OCI-LY1 (cell line): ENCODE measurements around the gene DAAM2.

Experiments
- EZH2 ChIP-seq: fragments of 200-600 bp; sonication (generic), shearing (Covaris generic); IDR thresholded peaks from 2 replicates; pipeline ENCODE4 v1.8.0; 2017; ENCODE audit warnings: borderline replicate concordance, mixed run types, mild to moderate bottlenecking, antibody characterized with exemption, low read length, moderate library complexity, mixed read lengths
- TF ChIP-seq, protein P1 (sequence below): fragments of 200-600 bp; sonication (generic), shearing (Covaris generic); IDR thresholded peaks from 2 replicates; pipeline ENCODE4 v1.5.1; 2017; ENCODE audit warnings: mild to moderate bottlenecking, antibody characterized with exemption, low read length, moderate library complexity, mixed read lengths

DNA sequence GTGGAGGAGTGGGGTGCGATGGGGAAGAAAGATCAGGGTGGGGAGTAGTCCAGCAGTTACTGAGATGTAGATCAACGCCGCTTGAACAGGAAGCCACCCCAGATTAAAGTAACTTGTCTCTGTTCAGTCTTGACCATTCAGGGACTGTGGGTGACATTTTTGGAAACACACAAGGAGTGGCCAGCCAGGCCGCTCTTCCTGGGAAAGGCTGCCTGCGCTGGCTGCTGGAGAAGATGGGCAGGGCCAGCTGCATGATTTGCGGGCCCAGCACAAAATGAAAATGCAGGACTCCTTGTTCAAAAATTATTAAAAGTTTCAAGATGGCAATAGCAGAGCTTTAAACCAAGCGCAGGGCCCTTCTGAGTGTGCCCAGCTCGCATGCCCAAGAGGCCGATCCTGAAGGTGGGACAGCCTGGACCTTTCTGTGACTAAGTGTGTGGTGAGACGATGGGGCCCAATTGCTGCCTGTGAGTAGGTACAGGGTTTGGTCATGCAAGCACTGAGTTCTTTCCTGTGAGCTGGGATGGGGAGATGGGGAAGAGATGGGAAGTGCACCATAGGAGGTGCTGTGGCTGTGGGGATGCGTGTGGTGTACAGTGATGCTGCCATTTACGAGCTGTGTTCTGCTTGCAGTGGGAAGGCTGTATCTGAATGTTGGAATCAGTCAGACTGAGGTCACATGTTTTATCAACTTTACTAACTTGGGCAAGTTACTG, 51.3 kb downstream of the DAAM2 start:
- TF ChIP-seq, protein P1, sequence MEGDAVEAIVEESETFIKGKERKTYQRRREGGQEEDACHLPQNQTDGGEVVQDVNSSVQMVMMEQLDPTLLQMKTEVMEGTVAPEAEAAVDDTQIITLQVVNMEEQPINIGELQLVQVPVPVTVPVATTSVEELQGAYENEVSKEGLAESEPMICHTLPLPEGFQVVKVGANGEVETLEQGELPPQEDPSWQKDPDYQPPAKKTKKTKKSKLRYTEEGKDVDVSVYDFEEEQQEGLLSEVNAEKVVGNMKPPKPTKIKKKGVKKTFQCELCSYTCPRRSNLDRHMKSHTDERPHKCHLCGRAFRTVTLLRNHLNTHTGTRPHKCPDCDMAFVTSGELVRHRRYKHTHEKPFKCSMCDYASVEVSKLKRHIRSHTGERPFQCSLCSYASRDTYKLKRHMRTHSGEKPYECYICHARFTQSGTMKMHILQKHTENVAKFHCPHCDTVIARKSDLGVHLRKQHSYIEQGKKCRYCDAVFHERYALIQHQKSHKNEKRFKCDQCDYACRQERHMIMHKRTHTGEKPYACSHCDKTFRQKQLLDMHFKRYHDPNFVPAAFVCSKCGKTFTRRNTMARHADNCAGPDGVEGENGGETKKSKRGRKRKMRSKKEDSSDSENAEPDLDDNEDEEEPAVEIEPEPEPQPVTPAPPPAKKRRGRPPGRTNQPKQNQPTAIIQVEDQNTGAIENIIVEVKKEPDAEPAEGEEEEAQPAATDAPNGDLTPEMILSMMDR = no peak
- TF ChIP-seq EZH2 = no peak
